CD4-positive, alpha-beta T cell treated with Interleukin-12 subunit alpha and Interleukin-12 subunit beta, for 1 hour (primary cell): ENCODE results near the gene AFF2.
"Not testable (repeated sequence)": the region's sequence is repeated elsewhere in the genome, so short reads cannot be mapped to it uniquely, and the experiment has no call there.

Source experiments
- DNase-seq: peaks from one replicate; pipeline ENCODE4 v3.0.0-alpha.2; 2020

The AFF2 gene

DNA sequence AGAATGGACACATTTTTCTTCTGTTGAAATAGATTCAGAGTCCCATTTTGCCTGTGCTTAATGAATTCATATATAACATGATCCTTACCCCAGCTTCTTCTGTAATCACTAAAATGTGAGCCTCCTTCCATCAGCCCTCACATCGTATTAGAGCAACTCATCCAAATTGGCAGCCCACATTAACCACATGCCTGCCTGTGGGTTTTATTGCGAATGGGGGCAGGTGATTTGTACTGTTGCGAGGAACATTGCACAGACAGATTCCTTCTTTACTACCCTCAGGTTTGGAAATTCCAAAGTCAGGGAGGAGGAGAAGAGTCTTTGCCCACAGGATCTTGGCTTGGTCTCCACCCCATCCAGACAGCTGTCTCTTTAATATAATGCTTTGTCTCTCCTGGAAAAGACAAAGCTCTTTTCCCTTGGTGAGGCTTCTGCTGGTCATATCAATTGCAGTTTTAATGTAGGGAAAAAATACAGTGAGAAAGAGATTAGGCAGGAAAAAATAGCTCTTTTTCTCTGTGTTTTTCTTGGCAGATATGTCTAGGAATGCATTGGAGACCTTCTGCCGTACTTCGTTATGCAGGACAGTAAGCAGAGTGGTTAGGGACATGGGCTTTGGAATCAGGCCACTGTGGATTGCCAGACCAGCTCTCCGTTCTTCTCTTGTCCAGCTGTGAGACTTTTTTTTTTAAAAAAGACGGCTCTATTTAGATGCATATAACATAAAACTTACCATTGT lies 371.2 kb downstream of the AFF2 start:
- no peak for DNase-seq

DNA sequence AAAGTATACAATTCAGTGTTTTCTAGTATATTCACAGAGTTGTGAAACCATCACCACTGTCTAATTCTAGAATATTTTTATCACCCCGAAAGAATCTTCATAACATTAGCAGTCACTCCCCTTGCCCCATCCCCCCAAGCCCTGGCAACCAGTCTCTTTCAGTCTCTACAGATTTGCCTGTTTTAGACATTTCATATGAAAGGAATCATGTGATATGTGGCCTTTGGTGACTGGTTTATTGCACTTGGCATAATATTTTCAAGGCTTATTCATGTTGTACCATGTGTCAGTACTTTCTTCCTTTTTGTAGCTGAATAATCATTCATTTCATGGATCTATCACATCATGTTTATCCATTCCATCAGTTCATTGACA lies 371.7 kb downstream of the AFF2 start:
- no peak for DNase-seq

DNA sequence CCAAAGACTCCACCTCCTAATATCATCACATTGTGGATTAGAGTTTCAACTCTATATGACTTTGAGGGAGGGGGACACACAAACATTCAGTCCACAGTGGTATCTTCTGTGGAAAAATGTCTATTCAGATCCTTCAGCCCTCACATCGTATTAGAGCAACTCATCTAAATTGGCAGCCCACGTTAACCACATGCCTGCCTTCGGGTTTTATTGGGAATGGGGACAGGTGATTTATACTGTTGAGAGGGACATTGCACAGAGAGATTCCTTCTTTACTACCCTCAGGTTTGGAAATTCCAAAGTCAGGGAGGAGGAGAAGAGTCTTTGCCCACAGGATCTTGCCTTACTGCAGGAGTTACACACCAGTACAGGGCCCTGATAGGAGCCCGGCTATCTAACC lies 372.5 kb downstream of the AFF2 start:
- DNase-seq: no peak

DNA sequence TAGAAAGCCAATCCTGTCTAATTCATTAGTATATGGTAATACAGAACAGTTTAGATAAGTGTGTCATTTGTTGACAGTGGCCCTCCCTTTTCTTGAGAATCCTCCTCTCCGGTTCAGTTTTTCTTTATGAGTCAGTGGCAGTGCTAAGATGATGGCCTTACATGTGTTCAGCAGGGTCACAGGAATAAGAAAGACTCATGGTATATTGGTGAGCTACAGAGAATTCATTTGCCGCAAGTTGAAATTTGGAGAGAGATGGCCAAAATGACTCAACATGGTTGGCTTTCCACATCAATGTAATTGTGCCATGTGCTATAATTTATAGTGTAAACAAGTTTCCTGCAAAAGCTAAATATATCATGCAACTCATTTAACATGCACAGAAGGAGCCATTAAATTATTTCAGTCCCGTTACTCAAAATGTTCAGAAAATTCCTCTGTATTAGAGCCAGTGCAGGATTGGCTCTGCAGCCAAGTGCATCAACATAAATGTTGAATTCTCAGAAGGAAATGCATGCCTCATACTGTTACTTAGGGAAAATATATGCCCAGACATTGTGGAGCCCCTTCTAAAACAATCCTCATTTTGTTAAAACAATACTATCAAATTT lies 374.3 kb downstream of the AFF2 start:
- no peak for DNase-seq

DNA sequence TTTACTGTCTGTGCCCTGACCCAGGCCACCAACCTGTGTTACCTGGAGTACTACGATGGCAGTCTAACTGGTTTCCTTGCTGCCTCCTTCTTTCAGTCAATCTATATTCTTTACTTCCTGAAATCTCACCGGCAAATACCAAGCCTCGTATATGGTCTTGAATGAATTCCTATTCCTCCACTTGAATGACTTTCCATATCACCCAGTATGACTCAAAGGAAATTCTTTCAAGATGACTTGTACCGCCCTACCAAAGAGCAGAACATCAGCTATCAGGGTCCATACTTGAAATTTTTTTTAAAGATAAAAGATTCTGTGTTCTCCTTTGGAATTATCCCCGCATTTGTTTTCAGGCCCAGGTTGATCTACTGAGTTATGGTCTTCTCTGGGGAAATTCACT lies 378.0 kb downstream of the AFF2 start:
- DNase-seq: no peak

DNA sequence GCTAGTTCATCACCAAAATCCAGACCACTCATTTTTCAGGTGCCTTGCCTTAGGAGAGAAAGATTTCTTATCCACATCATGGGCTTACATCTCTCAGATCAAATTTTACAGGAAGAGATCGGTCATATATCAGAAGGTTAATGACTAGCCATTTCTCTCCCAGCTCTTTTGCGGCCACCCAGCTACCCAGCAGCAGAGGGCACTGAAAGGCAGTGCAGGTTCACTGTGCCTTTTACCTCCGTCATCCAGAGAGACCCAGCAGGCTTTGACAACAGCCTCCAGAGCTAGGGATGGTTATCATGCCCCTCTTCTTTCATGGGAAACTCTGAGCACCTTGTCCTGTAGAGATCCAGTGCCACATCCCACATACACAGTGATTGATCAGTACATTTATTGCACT lies 384.8 kb downstream of the AFF2 start:
- DNase-seq: no peak

DNA sequence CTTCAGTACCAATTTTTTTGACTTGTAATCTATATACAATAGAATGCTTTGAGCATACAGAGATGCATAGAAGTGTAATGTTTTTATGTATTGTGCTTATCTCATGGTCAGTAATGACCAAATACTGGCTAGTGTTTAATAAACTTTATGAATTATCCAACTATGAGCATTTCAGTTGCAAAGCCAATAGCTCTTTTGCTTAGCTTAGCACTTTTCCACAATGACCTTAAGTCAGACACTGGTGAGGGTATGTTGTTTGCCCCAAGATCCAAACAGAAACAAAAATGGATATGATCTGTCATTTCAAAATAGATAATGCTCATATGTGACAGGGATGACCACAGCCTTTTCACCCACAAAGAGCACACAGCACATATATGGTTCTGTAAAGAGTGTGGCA lies 393.0 kb downstream of the AFF2 start:
- no peak for DNase-seq

DNA sequence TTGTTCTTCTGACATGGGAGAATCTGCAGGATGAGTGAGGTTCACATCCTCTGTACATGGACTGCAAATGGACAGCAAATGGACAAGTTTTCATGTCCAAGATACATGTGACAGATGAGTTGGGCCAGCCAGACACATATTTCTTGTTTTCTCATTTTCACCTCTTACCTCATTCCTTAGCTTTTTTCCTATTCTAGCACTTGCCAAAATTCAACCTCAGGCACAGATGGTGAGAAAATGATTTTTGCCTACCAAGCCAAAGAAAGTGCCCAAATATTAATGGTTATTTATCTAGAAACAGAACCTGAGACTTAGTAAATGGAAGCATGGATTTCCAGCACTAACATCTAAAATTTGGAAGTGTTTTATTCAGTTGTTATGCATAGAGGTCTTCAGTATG lies 402.2 kb downstream of the AFF2 start:
- DNase-seq: no peak

DNA sequence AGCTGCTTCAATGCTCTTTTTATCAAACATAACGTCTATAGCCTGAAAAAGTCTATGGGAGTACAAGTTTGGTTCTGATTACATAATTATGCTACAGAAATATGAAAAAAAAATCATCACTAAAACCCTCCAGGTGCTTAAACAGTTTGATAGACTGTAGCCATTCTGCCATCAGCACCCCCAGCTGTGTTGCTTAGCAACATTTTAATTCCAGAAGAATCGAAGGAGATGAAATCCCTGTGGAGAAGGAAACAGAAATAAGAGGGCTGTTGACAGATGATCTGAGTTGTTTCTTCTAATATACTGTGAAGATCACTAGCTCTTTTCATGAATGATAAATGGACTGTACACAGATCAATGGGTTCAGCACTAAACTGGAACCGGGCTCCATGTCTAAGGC lies 402.8 kb downstream of the AFF2 start:
- no peak for DNase-seq

DNA sequence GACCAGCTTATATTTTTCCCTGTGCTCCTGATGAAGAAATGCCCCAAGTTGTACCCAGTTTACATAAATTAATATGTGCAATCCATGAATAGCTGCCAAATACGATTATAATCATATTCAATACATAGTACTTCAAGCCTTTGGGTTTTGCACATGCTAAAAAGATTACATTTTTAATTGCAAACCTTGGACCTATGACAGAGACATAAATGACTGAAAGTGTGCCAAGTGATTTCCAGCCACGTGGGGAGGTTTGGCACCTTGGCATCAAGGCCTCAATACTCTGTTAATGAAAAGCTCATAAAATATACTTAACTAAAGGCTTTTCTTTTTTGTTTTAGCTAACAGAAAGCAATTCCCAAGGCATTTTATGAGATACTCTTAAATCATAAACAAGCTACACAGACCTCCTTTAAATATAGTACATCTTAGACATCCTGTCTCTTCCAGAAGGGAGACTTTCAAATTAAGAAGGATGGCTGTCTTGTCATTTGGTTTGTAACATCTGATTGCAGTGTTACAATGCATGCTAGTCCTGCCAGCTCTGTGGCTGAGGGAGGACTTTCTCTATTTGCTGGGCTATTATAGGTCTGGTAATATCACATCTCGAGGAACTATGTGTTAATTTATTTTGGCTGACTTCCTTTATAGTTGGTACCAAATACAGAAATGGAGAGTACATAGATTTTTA lies 404.1 kb downstream of the AFF2 start:
- no peak for DNase-seq

DNA sequence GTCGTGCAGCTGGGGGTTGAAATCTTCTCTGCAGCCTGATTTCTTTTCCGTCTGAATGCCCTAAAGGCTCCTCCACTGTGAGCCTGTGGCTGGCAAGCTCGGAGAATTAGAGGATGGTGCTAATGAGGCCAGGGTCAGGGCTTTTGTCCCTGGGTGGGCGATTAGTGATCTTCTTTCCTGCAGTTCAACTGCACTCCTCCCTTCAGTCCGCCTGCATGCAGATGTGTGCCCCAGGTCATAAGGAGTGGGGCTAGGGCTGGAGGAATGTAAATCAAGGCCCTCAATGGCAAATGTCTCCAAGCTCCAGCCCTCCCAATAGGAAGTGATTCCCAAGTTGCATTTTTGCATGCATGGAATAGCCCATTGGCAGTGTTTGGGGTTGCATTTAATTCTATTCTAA lies 405.0 kb downstream of the AFF2 start:
- no peak for DNase-seq

DNA sequence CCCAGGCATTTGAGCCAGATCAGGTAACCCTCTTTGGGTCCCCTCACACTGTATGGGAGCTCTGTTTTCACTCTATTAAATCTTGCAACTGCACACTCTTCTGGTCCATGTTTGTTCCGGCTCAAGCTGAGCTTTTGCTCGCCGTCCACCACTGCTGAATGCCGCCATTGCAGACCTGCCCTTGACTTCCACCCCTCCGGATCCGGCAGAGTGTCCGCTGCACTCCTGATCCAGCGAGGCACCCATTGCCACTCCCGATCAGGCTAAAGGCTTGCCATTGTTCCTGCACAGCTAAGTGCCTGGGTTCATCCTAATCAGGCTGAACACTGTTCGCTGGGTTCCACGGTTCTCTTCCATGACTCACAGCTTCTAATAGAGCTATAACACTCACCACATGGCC lies 406.2 kb downstream of the AFF2 start:
- DNase-seq: not testable (repeated sequence)

DNA sequence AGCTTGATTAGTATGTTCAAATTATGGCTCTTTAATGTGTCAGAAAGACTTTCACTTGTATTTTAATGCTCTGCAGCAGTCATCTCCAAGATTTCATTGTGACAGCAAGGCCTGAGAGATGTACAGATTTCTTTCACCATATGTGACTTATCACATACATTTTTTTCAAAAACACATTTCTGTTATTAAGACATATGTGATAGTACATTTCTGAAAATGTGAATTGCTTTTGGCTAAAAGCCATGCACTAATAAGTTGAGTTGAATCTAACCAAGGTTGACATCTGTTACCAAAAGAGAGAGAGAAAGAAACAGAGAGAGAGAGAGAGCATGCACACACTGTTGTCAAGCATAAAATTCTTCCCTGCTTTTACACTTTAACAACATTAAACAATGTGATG lies 409.3 kb downstream of the AFF2 start:
- DNase-seq: no peak

DNA sequence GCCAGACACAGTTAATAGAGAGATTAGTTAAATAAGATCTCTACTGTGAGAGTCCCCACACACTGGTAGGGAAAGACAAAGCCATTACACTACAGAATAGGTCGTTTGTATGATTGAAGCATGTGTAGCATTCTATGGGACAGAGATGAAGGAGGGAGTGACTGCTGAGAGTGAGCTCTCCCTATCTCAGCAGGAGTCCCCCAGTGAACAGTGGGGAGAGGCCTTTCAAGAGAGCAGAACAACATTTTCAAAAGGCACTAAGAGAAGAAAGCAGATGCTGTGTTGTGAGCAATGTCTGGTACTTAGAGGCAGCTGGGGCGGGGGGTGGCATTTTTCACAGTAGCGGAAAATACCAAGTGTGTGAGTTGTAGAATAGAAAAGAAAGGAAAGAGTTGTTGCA lies 413.6 kb downstream of the AFF2 start:
- DNase-seq: no peak

DNA sequence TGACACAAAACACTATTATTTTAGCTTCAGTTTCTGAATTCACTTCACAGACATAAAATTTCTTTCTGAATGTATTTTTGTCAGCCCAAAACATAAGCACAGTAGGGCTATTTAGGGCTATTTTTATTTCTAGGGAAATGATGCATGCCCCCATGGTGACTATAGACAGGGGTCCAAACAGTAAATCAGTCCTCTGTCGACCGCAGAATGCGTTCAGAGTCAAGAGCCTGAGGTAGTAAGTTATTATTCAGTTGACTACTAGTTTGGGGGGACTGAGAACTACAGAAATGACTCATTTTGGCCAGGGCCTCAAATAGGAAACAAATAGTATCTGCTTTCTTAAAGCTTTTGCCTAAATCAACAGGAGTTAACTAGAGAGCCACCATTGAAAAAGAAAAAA lies 414.4 kb downstream of the AFF2 start:
- no peak for DNase-seq

DNA sequence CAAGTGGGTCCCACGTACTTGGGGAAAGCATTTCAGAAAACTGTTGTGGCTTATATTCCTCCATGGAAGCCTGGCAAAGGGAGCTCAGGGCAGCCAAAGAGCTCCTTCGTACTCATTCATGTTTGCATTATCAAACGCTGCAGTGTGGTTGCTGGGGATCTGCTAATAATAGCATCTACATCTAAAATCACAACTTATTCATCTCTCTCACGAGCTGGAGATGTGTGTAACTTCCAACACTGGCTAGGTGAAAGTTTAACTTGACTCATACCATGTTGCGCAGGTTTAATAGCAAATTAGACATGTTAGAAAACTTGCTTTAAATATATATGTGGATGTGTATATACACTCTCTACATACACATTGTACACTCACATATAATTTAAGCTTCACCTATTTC lies 415.1 kb downstream of the AFF2 start:
- no peak for DNase-seq

DNA sequence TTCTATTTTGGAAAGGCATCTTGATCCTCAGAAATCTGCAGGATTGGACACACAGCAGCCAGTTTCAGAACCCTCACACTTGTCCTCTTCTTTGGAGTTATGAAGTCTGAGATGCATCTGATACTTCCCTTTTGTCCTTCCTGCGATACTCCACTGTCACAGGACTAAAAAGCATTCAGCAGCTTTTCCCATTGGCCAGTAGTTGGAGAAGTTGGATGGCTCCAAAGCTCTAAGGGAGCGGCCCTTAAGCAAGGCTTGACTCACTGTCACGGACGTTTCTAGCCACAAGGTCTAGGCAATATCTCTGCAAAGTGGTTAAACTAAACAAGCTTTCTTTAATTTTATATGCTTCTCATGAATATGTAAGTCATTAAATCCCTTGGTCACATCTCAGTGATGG lies 417.0 kb downstream of the AFF2 start:
- no peak for DNase-seq

DNA sequence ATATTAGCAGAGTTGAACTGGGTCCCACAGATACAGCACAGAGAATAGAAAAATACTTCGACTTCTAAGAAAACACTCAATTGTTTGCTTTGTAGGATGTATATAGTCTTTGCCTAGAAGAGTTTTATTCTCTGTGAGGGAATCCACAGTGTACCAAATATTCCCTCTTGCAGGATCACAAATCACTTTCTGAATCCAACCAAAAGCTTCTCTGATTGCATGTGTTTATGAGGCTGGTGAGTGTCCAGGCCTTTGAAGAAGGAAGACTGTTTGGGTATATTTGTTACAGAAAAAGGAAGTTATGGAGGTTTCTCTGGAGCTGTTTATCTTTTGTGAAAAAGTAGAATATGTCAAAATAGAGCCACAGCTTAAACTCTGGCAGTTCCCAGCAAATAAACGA lies 423.2 kb downstream of the AFF2 start:
- DNase-seq: no peak

DNA sequence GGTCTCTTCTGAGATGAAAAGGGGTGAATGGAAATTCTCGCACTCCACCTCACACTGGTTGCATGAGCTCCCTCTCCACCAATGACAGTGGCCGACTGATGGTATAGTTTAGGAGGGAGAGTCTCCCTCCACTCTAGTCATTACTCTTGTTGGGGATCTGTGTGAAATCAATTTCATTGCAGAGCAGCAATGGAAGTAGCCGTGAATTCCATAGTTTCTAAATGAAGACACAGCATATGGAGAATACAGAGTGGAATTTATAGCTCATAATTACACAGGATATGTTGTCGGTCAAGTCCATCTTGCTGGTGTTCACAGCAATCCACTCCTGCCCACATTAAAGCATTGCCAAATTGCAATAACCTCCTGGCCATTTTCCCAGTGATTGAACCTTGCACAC lies 426.0 kb downstream of the AFF2 start:
- DNase-seq: no peak

DNA sequence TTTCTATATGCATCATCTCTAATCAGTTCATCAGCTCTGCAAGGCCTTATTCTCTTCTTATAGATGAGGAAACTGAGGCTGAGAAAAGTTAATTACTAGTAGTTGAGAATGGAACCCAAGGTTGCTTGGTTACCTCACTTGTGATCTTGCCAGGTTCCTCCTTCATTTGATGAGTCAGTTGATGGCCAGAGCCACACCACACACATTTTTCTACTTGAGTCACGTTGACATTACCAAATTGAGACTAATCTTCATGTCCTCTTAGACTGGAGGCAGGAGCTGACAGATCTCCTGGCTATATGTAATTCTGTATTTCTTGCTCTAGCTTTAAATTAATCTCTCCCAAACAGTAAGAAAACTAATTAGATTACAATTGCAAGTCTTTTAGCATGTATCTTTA lies 428.4 kb downstream of the AFF2 start:
- no peak for DNase-seq

DNA sequence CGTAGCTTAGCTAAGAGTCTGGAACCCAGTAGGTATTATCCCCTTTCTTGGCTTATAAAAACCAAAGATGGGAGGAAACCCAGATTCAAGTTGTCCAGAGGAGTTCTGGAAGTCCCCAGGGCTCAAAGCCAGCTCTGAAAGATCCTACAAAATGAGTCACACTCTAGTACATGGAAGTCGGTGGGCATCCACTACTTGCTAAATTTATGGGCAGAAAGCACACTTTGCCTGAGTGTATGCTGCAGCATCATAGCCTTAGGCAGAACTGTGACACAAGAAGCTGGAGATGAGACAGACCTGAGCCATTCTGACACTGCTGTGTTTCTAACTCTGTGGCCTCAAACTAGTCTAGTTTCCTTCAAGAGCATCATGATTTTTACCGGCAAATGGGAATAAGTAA lies 429.3 kb downstream of the AFF2 start:
- no peak for DNase-seq

DNA sequence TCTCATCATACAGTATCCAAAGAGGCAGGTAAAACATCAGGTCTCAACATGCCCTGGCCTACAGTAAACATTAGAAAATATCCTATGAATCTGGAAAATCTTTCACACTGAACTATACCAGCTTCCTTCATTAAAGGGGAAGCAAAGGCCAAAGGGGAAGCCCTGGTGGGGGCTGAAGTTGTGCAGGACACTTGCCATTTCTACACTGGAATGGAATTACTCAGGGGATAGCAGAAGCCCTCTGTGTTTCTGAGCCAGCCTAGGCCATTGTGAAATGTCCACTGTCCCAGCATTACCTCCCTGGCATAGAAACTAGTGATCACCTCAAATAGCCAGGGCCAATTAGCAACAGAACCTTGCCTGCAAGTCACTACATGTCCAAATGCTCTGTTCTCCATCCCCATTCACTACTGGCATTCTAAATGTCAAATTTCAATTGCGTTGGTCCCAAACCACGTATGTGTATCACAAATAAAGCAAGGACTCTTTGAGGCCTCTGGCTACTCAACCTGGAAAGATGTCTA lies 429.9 kb downstream of the AFF2 start:
- no peak for DNase-seq

DNA sequence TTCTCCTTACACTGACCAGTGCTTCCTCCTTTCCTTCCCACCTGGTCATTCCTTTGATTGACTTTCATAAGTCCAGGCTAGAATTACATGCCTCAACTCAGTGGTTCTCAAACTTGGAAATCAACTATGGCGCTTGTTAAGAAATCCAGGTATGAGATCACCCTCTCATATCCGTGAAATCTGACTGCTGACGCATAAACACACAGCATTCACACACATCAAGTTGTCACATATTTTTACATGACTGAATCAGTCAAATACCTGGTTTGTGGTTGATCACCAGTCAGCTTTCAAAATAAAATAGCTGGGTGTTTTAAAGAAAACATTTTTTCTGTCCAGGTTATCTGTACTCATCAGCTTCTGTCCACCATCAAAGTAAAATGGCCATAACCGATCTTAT lies 433.5 kb downstream of the AFF2 start:
- DNase-seq: no peak

DNA sequence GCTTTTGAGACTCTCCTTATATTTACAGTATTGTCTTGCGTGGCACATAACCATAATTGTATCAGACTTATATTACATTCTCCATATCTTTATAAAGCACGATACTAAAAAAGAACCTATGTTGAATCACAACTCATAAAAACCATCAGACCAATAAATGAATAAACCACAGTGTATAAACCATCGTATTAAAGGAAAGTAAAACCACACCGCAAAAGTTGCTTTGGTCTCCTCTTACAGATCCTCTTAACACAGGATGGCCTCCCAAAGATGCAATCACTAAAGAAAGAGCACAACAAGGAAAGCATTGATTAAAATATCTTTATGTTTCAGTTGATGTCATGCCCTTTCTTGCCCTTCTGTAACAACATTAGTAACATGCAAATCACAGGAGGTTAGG lies 437.9 kb downstream of the AFF2 start:
- no peak for DNase-seq
